H1 (cell line): Measurements from ENCODE around the gene RBM20.

Source experiments
- BRCA1 ChIP-seq: IDR thresholded peaks from 2 replicates; pipeline ENCODE4 v1.6.1; 2012; ENCODE audit warnings: low read depth, low read length, improper control_type of control experiment
- EP300 ChIP-seq, 2 experiments: IDR thresholded peaks; 1 replicate in 1 of 2; 2 replicates in 1 of 2; pipeline ENCODE4 v1.6.1; 2011 to 2012; ENCODE audit warnings: low read depth in 2 of 2, low read length in 2 of 2, mild to moderate bottlenecking in 2 of 2, borderline replicate concordance in 1 of 2, inconsistent platforms in 1 of 2, moderate library complexity in 1 of 2
- EZH2 ChIP-seq: fragments of 200-600 bp; sonication (generic); IDR thresholded peaks from 2 replicates; pipeline ENCODE4 v1.7.1; 2012; ENCODE audit warnings: low read depth, mild to moderate bottlenecking, moderate library complexity, low read length, inconsistent platforms; ENCODE audit not compliant: severe bottlenecking
- FOSL1 ChIP-seq: IDR thresholded peaks from 2 replicates; pipeline ENCODE4 v1.6.1; 2011; ENCODE audit warnings: mild to moderate bottlenecking, low read depth, low read length, moderate library complexity; ENCODE audit not compliant: insufficient read depth
- JUN ChIP-seq: IDR thresholded peaks from 2 replicates; pipeline ENCODE4 v1.6.1; 2011; ENCODE audit warnings: low read depth, mild to moderate bottlenecking, improper control_type of control experiment, low read length
- KDM1A ChIP-seq: fragments of 200-600, 300-600 bp; sonication (generic); IDR thresholded peaks from 2 replicates; pipeline ENCODE4 v1.7.1; 2016; ENCODE audit warnings: mild to moderate bottlenecking, low read length, borderline replicate concordance
- POLR2A ChIP-seq, 2 experiments: IDR thresholded peaks; 1 replicate in 1 of 2; 2 replicates in 1 of 2; pipeline ENCODE4 v1.6.1; 2011; ENCODE audit warnings: low read depth in 2 of 2, low read length in 2 of 2, mild to moderate bottlenecking in 2 of 2; ENCODE audit errors: control extremely low read depth in 1 of 2
- POLR2AphosphoS5 ChIP-seq: IDR thresholded peaks from 2 replicates; pipeline ENCODE4 v1.6.1; 2011; ENCODE audit warnings: low read depth, low read length
- RFX5 ChIP-seq: IDR thresholded peaks from 2 replicates; pipeline ENCODE4 v1.6.1; 2011; ENCODE audit warnings: low read depth, low read length, improper control_type of control experiment, borderline replicate concordance
- RXRA ChIP-seq: IDR thresholded peaks from 2 replicates; pipeline ENCODE4 v1.6.1; 2011; ENCODE audit warnings: low read depth, mild to moderate bottlenecking, low read length, moderate library complexity; ENCODE audit not compliant: insufficient read depth
- SP2 ChIP-seq: IDR thresholded peaks from 2 replicates; pipeline ENCODE4 v1.6.1; 2012; ENCODE audit warnings: mild to moderate bottlenecking, low read length, inconsistent platforms
- TAF1 ChIP-seq: IDR thresholded peaks from 2 replicates; pipeline ENCODE4 v1.6.1; 2011; ENCODE audit warnings: mild to moderate bottlenecking, low read depth, low read length
- TF ChIP-seq, protein P1 (sequence below), 3 experiments: IDR thresholded peaks; 1 replicate in 2 of 3; 2 replicates in 1 of 3; pipeline versions ENCODE4 v1.5.1 to v1.6.1; 2011; ENCODE audit warnings: low read length in 3 of 3, mild to moderate bottlenecking in 3 of 3, inconsistent platforms in 2 of 3, low read depth in 1 of 3, moderate library complexity in 1 of 3; ENCODE audit not compliant: insufficient read depth in 1 of 3; ENCODE audit errors: control extremely low read depth in 1 of 3

DNA sequence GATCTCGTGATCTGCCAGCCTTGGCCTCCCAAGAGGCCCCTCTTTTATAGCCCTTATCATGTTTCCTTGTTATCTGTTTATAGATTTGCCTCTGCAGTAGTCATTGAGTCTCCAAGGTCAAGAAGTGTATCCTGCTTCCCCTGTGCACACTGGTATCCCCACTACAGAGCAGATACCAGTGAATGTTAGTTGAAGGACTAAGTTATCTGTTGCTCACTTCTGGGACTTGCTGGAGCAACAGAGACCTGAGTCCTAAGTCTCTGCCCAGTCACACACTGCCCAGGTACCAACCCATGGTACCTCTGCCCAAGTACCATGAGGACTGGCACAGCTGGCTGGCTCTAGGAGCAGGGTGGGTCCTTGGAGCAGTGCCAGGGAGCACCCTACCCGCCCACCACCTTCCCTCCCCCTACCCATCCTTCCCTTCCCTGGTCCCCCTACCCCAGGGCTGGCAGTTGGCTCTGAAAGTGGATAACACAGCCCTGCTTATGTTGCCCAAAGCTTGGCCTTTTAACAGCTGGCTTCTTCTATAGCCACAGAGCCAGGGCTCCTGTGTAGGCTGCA lies 201.1 kb downstream of the RBM20 start:
- TF ChIP-seq, protein P1, sequence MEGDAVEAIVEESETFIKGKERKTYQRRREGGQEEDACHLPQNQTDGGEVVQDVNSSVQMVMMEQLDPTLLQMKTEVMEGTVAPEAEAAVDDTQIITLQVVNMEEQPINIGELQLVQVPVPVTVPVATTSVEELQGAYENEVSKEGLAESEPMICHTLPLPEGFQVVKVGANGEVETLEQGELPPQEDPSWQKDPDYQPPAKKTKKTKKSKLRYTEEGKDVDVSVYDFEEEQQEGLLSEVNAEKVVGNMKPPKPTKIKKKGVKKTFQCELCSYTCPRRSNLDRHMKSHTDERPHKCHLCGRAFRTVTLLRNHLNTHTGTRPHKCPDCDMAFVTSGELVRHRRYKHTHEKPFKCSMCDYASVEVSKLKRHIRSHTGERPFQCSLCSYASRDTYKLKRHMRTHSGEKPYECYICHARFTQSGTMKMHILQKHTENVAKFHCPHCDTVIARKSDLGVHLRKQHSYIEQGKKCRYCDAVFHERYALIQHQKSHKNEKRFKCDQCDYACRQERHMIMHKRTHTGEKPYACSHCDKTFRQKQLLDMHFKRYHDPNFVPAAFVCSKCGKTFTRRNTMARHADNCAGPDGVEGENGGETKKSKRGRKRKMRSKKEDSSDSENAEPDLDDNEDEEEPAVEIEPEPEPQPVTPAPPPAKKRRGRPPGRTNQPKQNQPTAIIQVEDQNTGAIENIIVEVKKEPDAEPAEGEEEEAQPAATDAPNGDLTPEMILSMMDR (IDR thresholded peaks at IDR 0.05; ENCODE audit: control extremely low read depth in 1 of 3, insufficient read depth in 1 of 3, low read depth in 1 of 3, low read length in 3 of 3), result no peak
- TF ChIP-seq JUN, result no peak
- TF ChIP-seq EP300 (IDR thresholded peaks at IDR 0.05; ENCODE audit: borderline replicate concordance in 1 of 2, low read depth in 2 of 2, low read length in 2 of 2), result no peak
- no peak for TF ChIP-seq EZH2
- no peak for TF ChIP-seq POLR2AphosphoS5
- no peak for TF ChIP-seq FOSL1
- no peak for TF ChIP-seq RFX5
- no peak for TF ChIP-seq KDM1A
- TF ChIP-seq POLR2A (IDR thresholded peaks at IDR 0.05; ENCODE audit: control extremely low read depth in 1 of 2, low read depth in 2 of 2, low read length in 2 of 2), result no peak
- TF ChIP-seq RXRA, result no peak
- TF ChIP-seq TAF1, result no peak
- TF ChIP-seq BRCA1, result no peak
- TF ChIP-seq SP2, result no peak
